ENCODE measurements around the gene CCNA2.
A peak's percentile ranks its signal among the peaks of the same experiment; 100 is the strongest.

The CCNA2 gene

GRCh38 chr4:121823505-121824170 is at the start of gene CCNA2:
CCNA2 (minus strand) TSS chr4:121823883; CDS start chr4:121823628, 255 bp downstream.
- DNase-seq (ENCODE audit: low read depth) = peak; percentile 96

- peak; percentile 96 for DNase-seq (ENCODE audit: low read depth)
Measured at GRCh38 chr4:121869841-121870822, 46.4 kb upstream of the CCNA2 start, which contains the start of gene BBS7. BBS7 (minus strand) TSS chr4:121870474; CDS start chr4:121870313, 161 bp downstream.

GRCh38 chr4:121863799-121864198 is 40.1 kb upstream of the CCNA2 start:
- no peak for DNase-seq (ENCODE audit: low read depth)

- no peak for DNase-seq (ENCODE audit: low read depth)
Measured at GRCh38 chr4:121861426-121861825, 37.7 kb upstream of the CCNA2 start.

- DNase-seq (ENCODE audit: low read depth) = no peak
Measured at GRCh38 chr4:121860121-121860520, 36.4 kb upstream of the CCNA2 start.

- DNase-seq (ENCODE audit: low read depth) = no peak
Measured at GRCh38 chr4:121851354-121851753, 27.7 kb upstream of the CCNA2 start.

- no peak for DNase-seq (ENCODE audit: low read depth)
Measured at GRCh38 chr4:121846662-121847061, 23.0 kb upstream of the CCNA2 start.

- no peak for DNase-seq (ENCODE audit: low read depth)
Measured at GRCh38 chr4:121842862-121843261, 19.2 kb upstream of the CCNA2 start.

GRCh38 chr4:121838136-121838535 is 14.5 kb upstream of the CCNA2 start:
- DNase-seq (ENCODE audit: low read depth) = no peak

GRCh38 chr4:121829511-121829910 is 5.8 kb upstream of the CCNA2 start:
- no peak for DNase-seq (ENCODE audit: low read depth)

GRCh38 chr4:121827853-121828252 is 4.2 kb upstream of the CCNA2 start:
- no peak for DNase-seq (ENCODE audit: low read depth)

- no peak for DNase-seq (ENCODE audit: low read depth)
Measured at GRCh38 chr4:121824950-121825349, 1.3 kb upstream of the CCNA2 start.

- no peak for DNase-seq (ENCODE audit: low read depth)
Measured at GRCh38 chr4:121824171-121824527, 466 bp upstream of the CCNA2 start.

- no peak for DNase-seq (ENCODE audit: low read depth)
Measured at GRCh38 chr4:121822796-121823504, 733 bp downstream of the CCNA2 start.

- no peak for DNase-seq (ENCODE audit: low read depth)
Measured at GRCh38 chr4:121822047-121822446, 1.6 kb downstream of the CCNA2 start.

GRCh38 chr4:121819216-121819965 is 4.3 kb downstream of the CCNA2 start:
- no peak for DNase-seq (ENCODE audit: low read depth)

- DNase-seq (ENCODE audit: low read depth) = no peak
Measured at GRCh38 chr4:121818215-121818614, 5.5 kb downstream of the CCNA2 start.

GRCh38 chr4:121817701-121818100 is 6.0 kb downstream of the CCNA2 start:
- DNase-seq (ENCODE audit: low read depth) = no peak

- no peak for DNase-seq (ENCODE audit: low read depth)
Measured at GRCh38 chr4:121817006-121817405, 6.7 kb downstream of the CCNA2 start.

- no peak for DNase-seq (ENCODE audit: low read depth)
Measured at GRCh38 chr4:121814756-121815155, 8.9 kb downstream of the CCNA2 start.

- DNase-seq (ENCODE audit: low read depth) = no peak
Measured at GRCh38 chr4:121811122-121811521, 12.6 kb downstream of the CCNA2 start.

GRCh38 chr4:121806411-121806810 is 17.3 kb downstream of the CCNA2 start:
- no peak for DNase-seq (ENCODE audit: low read depth)

All from stimulated activated CD8-positive, alpha-beta memory T cell treated with anti-CD3 and anti-CD28 coated beads, Interleukin-12 subunit alpha, Interleukin-12 subunit beta, amount 100 ng/mL, for 1 hour (primary cell).